22Rv1 (cell line): ENCODE results near the gene COL28A1.

Source experiments
- ZFX ChIP-seq: fragments of 450-650 bp; IDR thresholded peaks from 2 replicates; pipeline ENCODE4 v1.6.1; 2017; ENCODE audit warnings: antibody characterized with exemption, borderline replicate concordance
- TF ChIP-seq, protein P1 (sequence below): fragments of 450-650 bp; IDR thresholded peaks from 2 replicates; pipeline ENCODE4 v1.5.1; 2017; ENCODE audit warnings: mild to moderate bottlenecking

DNA sequence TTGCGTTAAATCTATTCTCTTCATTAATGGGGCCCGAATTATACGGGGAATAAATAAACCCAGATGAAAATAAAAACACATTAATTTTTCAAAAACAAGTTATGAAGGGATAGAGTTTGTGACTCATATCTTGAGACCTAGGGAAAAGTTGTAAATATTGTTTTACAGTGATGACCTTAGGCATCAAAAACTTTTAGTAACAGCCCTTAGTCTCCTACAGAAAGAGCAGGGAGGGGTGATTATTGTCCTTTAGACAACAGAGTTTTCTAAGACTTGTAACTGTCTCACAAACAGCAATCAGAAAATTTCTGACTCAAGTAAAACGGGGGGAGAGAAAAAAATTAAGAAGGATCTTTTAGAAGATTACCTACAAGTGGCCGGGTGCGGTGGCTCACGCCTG is 102.7 kb downstream of the COL28A1 start:
- TF ChIP-seq, protein P1, sequence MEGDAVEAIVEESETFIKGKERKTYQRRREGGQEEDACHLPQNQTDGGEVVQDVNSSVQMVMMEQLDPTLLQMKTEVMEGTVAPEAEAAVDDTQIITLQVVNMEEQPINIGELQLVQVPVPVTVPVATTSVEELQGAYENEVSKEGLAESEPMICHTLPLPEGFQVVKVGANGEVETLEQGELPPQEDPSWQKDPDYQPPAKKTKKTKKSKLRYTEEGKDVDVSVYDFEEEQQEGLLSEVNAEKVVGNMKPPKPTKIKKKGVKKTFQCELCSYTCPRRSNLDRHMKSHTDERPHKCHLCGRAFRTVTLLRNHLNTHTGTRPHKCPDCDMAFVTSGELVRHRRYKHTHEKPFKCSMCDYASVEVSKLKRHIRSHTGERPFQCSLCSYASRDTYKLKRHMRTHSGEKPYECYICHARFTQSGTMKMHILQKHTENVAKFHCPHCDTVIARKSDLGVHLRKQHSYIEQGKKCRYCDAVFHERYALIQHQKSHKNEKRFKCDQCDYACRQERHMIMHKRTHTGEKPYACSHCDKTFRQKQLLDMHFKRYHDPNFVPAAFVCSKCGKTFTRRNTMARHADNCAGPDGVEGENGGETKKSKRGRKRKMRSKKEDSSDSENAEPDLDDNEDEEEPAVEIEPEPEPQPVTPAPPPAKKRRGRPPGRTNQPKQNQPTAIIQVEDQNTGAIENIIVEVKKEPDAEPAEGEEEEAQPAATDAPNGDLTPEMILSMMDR, result no peak
- TF ChIP-seq ZFX, result no peak
